ENCODE results near the gene MARCO. TPM values are rescaled to one million over a fixed set of nuclear protein-coding genes. Genes with fewer than 3 reads are reported as not detected.
"Not testable (repeated sequence)": the region's sequence is repeated elsewhere in the genome, so short reads cannot be mapped to it uniquely, and the experiment has no call there.

MARCO gene
- total and polyA plus RNA-seq, 4 donors: 0.54 to 29.2 (median 11.6) TPM

- no peaks in the 10 kb centered on the region for H3K4me1 ChIP-seq (ENCODE audit: control insufficient read depth in 1 of 2, insufficient read depth in 2 of 2, low read length in 2 of 2)
- 77 to 80% methylated on average over 9 of the region's 9 CpGs for WGBS, 2 donors
- no peak for ATAC-seq (ENCODE audit: low FRiP score)
- no peaks in the 10 kb centered on the region for H3K9me3 ChIP-seq (ENCODE audit: control insufficient read depth, low read length)
- no peak overlapping the region for H3K27ac ChIP-seq (ENCODE audit: low read depth in 1 of 2, low read length in 2 of 2)
- intact Hi-C loops (cut with DNase I): no loop called here
- H3K27me3 ChIP-seq (ENCODE audit: control insufficient read depth in 1 of 2, insufficient read depth in 2 of 2, low read length in 1 of 2): no peaks in the 10 kb centered on the region
- no peaks in the 10 kb centered on the region for H3K36me3 ChIP-seq (ENCODE audit: control insufficient read depth in 1 of 2, insufficient read depth in 2 of 2, low read length in 1 of 2)
- no peak overlapping the region for H3K4me3 ChIP-seq (ENCODE audit: low read length in 2 of 2)
- DNase-seq: no peak
Observed at GRCh38 chr2:119024152-119024551, 82.2 kb downstream of the MARCO start.

- 65 to 76% methylated on average over 3 of the region's 3 CpGs for WGBS, 2 donors
- ATAC-seq (ENCODE audit: low FRiP score) (no peak), DNase-seq (no peak)
- no peaks in the 10 kb centered on the region for H3K9me3 ChIP-seq (ENCODE audit: control insufficient read depth, low read length)
- no peaks in the 10 kb centered on the region for H3K27me3 ChIP-seq (ENCODE audit: control insufficient read depth in 1 of 2, insufficient read depth in 2 of 2, low read length in 1 of 2)
- intact Hi-C loops (cut with DNase I): no loop called here
- H3K4me1 ChIP-seq (ENCODE audit: control insufficient read depth in 1 of 2, insufficient read depth in 2 of 2, low read length in 2 of 2): no peaks in the 10 kb centered on the region
- H3K27ac ChIP-seq (ENCODE audit: low read depth in 1 of 2, low read length in 2 of 2): no peak overlapping the region
- H3K36me3 ChIP-seq (ENCODE audit: control insufficient read depth in 1 of 2, insufficient read depth in 2 of 2, low read length in 1 of 2): no peaks in the 10 kb centered on the region
- no peak overlapping the region for H3K4me3 ChIP-seq (ENCODE audit: low read length in 2 of 2)
Observed at GRCh38 chr2:119024568-119024967, 82.6 kb downstream of the MARCO start.

- Histone ChIP-seq H3K27me3 (ENCODE audit: control insufficient read depth in 1 of 2, insufficient read depth in 2 of 2, low read length in 1 of 2) (no peaks in the 10 kb centered on the region), H3K4me3 (ENCODE audit: low read length in 2 of 2) (no peak overlapping the region), H3K4me1 (ENCODE audit: control insufficient read depth in 1 of 2, insufficient read depth in 2 of 2, low read length in 2 of 2) (no peaks in the 10 kb centered on the region), H3K9me3 (ENCODE audit: control insufficient read depth, low read length) (no peaks in the 10 kb centered on the region), H3K27ac (ENCODE audit: low read depth in 1 of 2, low read length in 2 of 2) (no peak overlapping the region), H3K36me3 (ENCODE audit: control insufficient read depth in 1 of 2, insufficient read depth in 2 of 2, low read length in 1 of 2) (no peaks in the 10 kb centered on the region)
- WGBS, 2 donors: 57 to 72% methylated on average over 7 of the region's 7 CpGs
- DNase-seq (no peak), ATAC-seq (ENCODE audit: low FRiP score) (no peak)
- intact Hi-C loops (cut with DNase I): no loop called here
Observed at GRCh38 chr2:119025013-119025412, 83.0 kb downstream of the MARCO start.

DNA sequence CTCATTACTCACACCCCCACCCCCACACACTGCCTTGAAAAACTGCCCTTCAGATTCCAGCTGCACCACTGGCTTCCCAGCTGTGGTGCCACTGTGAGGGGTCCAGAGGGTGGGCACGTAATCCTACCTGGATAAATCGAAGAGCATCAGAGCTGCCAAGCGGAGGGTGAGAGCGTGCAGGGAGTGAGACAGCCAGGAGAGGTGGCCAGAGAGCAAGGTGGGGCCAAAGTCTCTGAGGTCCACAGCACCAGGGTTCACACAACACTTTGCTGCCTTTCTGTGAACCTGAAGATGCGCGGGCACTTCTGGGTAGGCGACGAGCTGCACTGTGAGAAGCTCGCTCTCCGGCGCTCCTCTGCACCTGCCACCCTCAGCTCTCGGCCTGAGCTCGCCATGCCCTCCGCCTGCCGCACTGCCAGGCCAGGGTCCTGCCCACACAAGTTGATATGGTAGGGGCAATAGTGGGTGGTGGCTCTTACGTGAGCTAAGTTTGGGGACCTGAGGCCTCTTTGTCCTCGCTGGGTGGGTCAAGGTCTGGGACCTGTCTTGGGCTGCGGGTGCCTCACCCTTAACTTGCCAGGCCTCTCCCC lies 83.9 kb downstream of the MARCO start:
- intact Hi-C loops (cut with DNase I): no loop called here
- ATAC-seq (ENCODE audit: low FRiP score): no peak
- no peaks in the 10 kb centered on the region for H3K36me3 ChIP-seq (ENCODE audit: control insufficient read depth in 1 of 2, insufficient read depth in 2 of 2, low read length in 1 of 2)
- H3K27me3 ChIP-seq (ENCODE audit: control insufficient read depth in 1 of 2, insufficient read depth in 2 of 2, low read length in 1 of 2): no peaks in the 10 kb centered on the region
- H3K9me3 ChIP-seq (ENCODE audit: control insufficient read depth, low read length): no peaks in the 10 kb centered on the region
- 85 to 89% methylated on average over 18 of the region's 18 CpGs for WGBS, 2 donors
- H3K4me1 ChIP-seq (ENCODE audit: control insufficient read depth in 1 of 2, insufficient read depth in 2 of 2, low read length in 2 of 2): no peaks in the 10 kb centered on the region
- no peak for DNase-seq
- no peak overlapping the region for H3K4me3 ChIP-seq (ENCODE audit: low read length in 2 of 2)
- H3K27ac ChIP-seq (ENCODE audit: low read depth in 1 of 2, low read length in 2 of 2): no peak overlapping the region

- intact Hi-C loops (cut with DNase I): no loop called here
- H3K4me1 ChIP-seq (ENCODE audit: control insufficient read depth in 1 of 2, insufficient read depth in 2 of 2, low read length in 2 of 2): no peaks in the 10 kb centered on the region
- 50 to 58% methylated on average over 5 of the region's 5 CpGs for WGBS, 2 donors
Observed at GRCh38 chr2:119026890-119027289, 84.9 kb downstream of the MARCO start.

DNA sequence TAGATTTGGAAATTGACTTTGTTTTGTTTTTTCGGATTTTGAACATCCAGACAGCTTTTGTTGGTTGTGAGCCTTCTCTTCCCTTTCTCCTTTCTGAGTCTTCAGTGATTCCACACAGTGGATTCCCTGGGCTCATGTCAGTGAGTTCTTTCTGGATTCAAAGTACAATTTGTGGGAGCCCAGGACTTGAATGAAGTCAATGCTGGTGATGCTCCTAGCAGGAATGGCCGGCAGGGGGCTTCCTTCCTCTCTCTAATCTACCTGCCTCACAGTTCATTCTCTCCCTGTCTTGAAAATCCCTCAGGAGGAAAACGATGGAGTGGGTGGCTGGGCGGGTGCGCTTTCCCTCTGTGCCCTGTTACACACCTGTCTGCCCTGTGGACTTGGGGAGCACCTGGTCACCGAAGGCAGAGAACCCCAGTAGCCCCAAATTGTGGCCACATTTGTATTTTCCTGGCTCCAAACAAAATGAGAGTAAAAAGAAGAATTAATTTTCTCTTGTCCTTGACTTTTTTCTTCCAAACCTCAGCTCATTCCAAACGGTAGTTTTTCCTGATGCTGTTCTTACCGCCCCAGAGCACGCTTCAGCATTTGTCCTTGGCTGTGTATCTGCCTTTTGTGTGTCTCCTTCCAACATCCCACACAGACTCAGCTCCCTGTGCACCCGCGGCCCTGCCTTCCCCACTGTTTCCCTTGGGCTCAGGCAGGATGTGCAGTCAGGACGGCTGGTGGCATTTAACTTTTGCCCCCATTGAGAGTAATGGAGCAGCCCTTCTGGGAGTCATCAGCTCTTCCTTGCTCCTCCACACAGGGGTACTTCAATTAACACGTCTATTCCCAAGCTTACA lies 86.6 kb downstream of the MARCO start:
- H3K27me3 ChIP-seq (ENCODE audit: control insufficient read depth in 1 of 2, insufficient read depth in 2 of 2, low read length in 1 of 2): no peaks in the 10 kb centered on the region
- ATAC-seq (ENCODE audit: low FRiP score): no peak
- H3K36me3 ChIP-seq (ENCODE audit: control insufficient read depth in 1 of 2, insufficient read depth in 2 of 2, low read length in 1 of 2): no peaks in the 10 kb centered on the region
- H3K4me1 ChIP-seq (ENCODE audit: control insufficient read depth in 1 of 2, insufficient read depth in 2 of 2, low read length in 2 of 2): no peaks in the 10 kb centered on the region
- H3K27ac ChIP-seq (ENCODE audit: low read depth in 1 of 2, low read length in 2 of 2): no peak overlapping the region
- DNase-seq: no peak
- H3K9me3 ChIP-seq (ENCODE audit: control insufficient read depth, low read length): no peaks in the 10 kb centered on the region
- intact Hi-C loops (cut with DNase I): no loop called here
- 53 to 60% methylated on average over 13 of the region's 13 CpGs for WGBS, 2 donors
- no peak overlapping the region for H3K4me3 ChIP-seq (ENCODE audit: low read length in 2 of 2)

More at GRCh38 chr2:119026890-119027289, 84.9 kb downstream of the MARCO start:
- Histone ChIP-seq H3K9me3 (ENCODE audit: control insufficient read depth, low read length) (no peaks in the 10 kb centered on the region), H3K4me3 (ENCODE audit: low read length in 2 of 2) (no peak overlapping the region), H3K27ac (ENCODE audit: low read depth in 1 of 2, low read length in 2 of 2) (no peak overlapping the region), H3K36me3 (ENCODE audit: control insufficient read depth in 1 of 2, insufficient read depth in 2 of 2, low read length in 1 of 2) (no peaks in the 10 kb centered on the region), H3K27me3 (ENCODE audit: control insufficient read depth in 1 of 2, insufficient read depth in 2 of 2, low read length in 1 of 2) (no peaks in the 10 kb centered on the region)
- DNase-seq (no peak), ATAC-seq (ENCODE audit: low FRiP score) (no peak)

- Histone ChIP-seq H3K27me3 (ENCODE audit: control insufficient read depth in 1 of 2, insufficient read depth in 2 of 2, low read length in 1 of 2) (no peaks in the 10 kb centered on the region), H3K27ac (ENCODE audit: low read depth in 1 of 2, low read length in 2 of 2) (no peak overlapping the region), H3K36me3 (ENCODE audit: control insufficient read depth in 1 of 2, insufficient read depth in 2 of 2, low read length in 1 of 2) (no peaks in the 10 kb centered on the region), H3K4me3 (ENCODE audit: low read length in 2 of 2) (no peak overlapping the region), H3K9me3 (ENCODE audit: control insufficient read depth, low read length) (no peaks in the 10 kb centered on the region), H3K4me1 (ENCODE audit: control insufficient read depth in 1 of 2, insufficient read depth in 2 of 2, low read length in 2 of 2) (no peaks in the 10 kb centered on the region)
- DNase-seq: no peak
- WGBS, 2 donors: 60 to 61% methylated on average over 5 of the region's 5 CpGs
- intact Hi-C loops (cut with DNase I): no loop called here
- no peak for ATAC-seq (ENCODE audit: low FRiP score)
Observed at GRCh38 chr2:119029297-119029696, 87.3 kb downstream of the MARCO start.

- H3K27ac ChIP-seq (ENCODE audit: low read depth in 1 of 2, low read length in 2 of 2); intact Hi-C loops (cut with DNase I); DNase-seq; ATAC-seq (ENCODE audit: low FRiP score); H3K4me3 ChIP-seq (ENCODE audit: low read length in 2 of 2); H3K9me3 ChIP-seq (ENCODE audit: control insufficient read depth, low read length); H3K4me1 ChIP-seq (ENCODE audit: control insufficient read depth in 1 of 2, insufficient read depth in 2 of 2, low read length in 2 of 2); H3K27me3 ChIP-seq (ENCODE audit: control insufficient read depth in 1 of 2, insufficient read depth in 2 of 2, low read length in 1 of 2); H3K36me3 ChIP-seq (ENCODE audit: control insufficient read depth in 1 of 2, insufficient read depth in 2 of 2, low read length in 1 of 2): not testable (repeated sequence)
- WGBS, 2 donors: 71 to 75% methylated on average over 5 of the region's 5 CpGs
Observed at GRCh38 chr2:119037922-119038321, 95.9 kb downstream of the MARCO start.

DNA sequence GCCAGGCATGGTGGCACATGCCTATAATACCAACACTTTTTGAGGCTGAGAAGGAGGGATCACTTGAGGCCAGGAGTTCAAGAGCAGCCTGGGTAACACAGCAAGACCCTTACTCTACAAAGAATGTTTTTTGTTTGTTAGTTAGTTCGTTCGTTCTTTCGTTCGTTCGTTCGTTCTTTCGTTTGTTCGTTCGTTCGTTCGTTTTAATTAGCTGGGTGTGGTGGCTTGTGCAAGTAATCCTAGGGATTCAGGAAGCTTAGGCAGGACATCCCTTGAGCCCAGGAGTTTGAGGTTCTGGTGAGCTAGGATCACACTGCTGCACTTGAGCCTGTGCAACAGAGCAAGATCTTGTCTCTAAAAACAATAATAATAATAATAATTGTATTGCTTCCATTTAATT lies 98.7 kb downstream of the MARCO start:
- H3K9me3 ChIP-seq (ENCODE audit: control insufficient read depth, low read length): no peaks in the 10 kb centered on the region
- H3K27ac ChIP-seq (ENCODE audit: low read depth in 1 of 2, low read length in 2 of 2): no peak overlapping the region
- H3K4me1 ChIP-seq (ENCODE audit: control insufficient read depth in 1 of 2, insufficient read depth in 2 of 2, low read length in 2 of 2): no peaks in the 10 kb centered on the region
- ATAC-seq (ENCODE audit: low FRiP score): no peak
- WGBS, 2 donors: 82 to 84% methylated on average over 11 of the region's 11 CpGs
- H3K36me3 ChIP-seq (ENCODE audit: control insufficient read depth in 1 of 2, insufficient read depth in 2 of 2, low read length in 1 of 2): no peaks in the 10 kb centered on the region
- DNase-seq: no peak
- no peak overlapping the region for H3K4me3 ChIP-seq (ENCODE audit: low read length in 2 of 2)
- intact Hi-C loops (cut with DNase I): no loop called here
- no peaks in the 10 kb centered on the region for H3K27me3 ChIP-seq (ENCODE audit: control insufficient read depth in 1 of 2, insufficient read depth in 2 of 2, low read length in 1 of 2)

Measured in aorta (tissue), 5 donors.